Germinal center (tissue), 1 donor: Measurements from ENCODE around the gene TRAF3IP1.
"Not testable (repeated sequence)": the region's sequence is repeated elsewhere in the genome, so short reads cannot be mapped to it uniquely, and the experiment has no call there.

Source experiments
- DNase-seq: peaks from one replicate; pipeline ENCODE4 v3.0.0; 2012; ENCODE audit warnings: mixed read lengths, low spot score

Gene TRAF3IP1

GRCh38 chr2:238380785-238381184 is 60.5 kb downstream of the TRAF3IP1 start:
- DNase-seq: no peak

- no peak for DNase-seq
These were observed 61.2 kb downstream of the TRAF3IP1 start for GRCh38 chr2:238381341-238382115.

- no peak for DNase-seq
These were observed 62.1 kb downstream of the TRAF3IP1 start for GRCh38 chr2:238382381-238382781.

GRCh38 chr2:238383135-238383534 is 62.8 kb downstream of the TRAF3IP1 start:
- no peak for DNase-seq

GRCh38 chr2:238383743-238384380 is 63.5 kb downstream of the TRAF3IP1 start:
- no peak for DNase-seq

GRCh38 chr2:238387332-238387731 is 67.0 kb downstream of the TRAF3IP1 start:
- no peak for DNase-seq

GRCh38 chr2:238388794-238389193 is 68.5 kb downstream of the TRAF3IP1 start:
- no peak for DNase-seq

- no peak for DNase-seq
These were observed 69.8 kb downstream of the TRAF3IP1 start for GRCh38 chr2:238389988-238390589.

GRCh38 chr2:238391042-238391689 is 70.8 kb downstream of the TRAF3IP1 start:
- DNase-seq: no peak

- no peak for DNase-seq
These were observed 76.3 kb downstream of the TRAF3IP1 start for GRCh38 chr2:238396663-238397062.

- DNase-seq: no peak
These were observed 77.0 kb downstream of the TRAF3IP1 start for GRCh38 chr2:238397356-238397755.

GRCh38 chr2:238398577-238398976 is 78.3 kb downstream of the TRAF3IP1 start:
- DNase-seq: no peak

- DNase-seq: no peak
These were observed 78.8 kb downstream of the TRAF3IP1 start for GRCh38 chr2:238399094-238399493.

- DNase-seq: no peak
These were observed 81.2 kb downstream of the TRAF3IP1 start for GRCh38 chr2:238401551-238401950.

- DNase-seq: no peak
These were observed 83.5 kb downstream of the TRAF3IP1 start for GRCh38 chr2:238403632-238404405.

- DNase-seq: no peak
These were observed 84.3 kb downstream of the TRAF3IP1 start for GRCh38 chr2:238404406-238405216.

- DNase-seq: not testable (repeated sequence)
These were observed 84.9 kb downstream of the TRAF3IP1 start for GRCh38 chr2:238405217-238405555.

GRCh38 chr2:238406221-238406997 is 86.1 kb downstream of the TRAF3IP1 start:
- DNase-seq: no peak

- DNase-seq: no peak
These were observed 86.6 kb downstream of the TRAF3IP1 start for GRCh38 chr2:238406998-238407285.

GRCh38 chr2:238407566-238407965 is 87.2 kb downstream of the TRAF3IP1 start:
- no peak for DNase-seq
